HepG2 (cell line): ENCODE results near the gene SIDT1. TPM values are rescaled to one million over a fixed set of nuclear protein-coding genes. Genes with fewer than 3 reads are reported as not detected.
A peak's percentile ranks its signal among the peaks of the same experiment; 100 is the strongest.

ENCODE experiments used
- ATAC-seq: fragments of 200-7000 bp; cut with Tn5 transposase; 3 replicates; pipeline ENCODE4 v1.9.1; 2020; ENCODE audit warnings: mild to moderate bottlenecking, moderate library complexity
- BruUV-seq: library from RNA; stranded (reverse); fragments of 400-500 nt; replicated peaks from 2 replicates; lab custom pipeline; 2021; lab: Mats Ljungman, UMichigan
- CTCF ChIA-PET: fragments of 300-600 bp; formaldehyde crosslinking; extraction: SDS; loops from one replicate; lab custom pipeline; 2021; ENCODE audit warnings: low total read pairs, inconsistent platforms, low intra/inter-chr PET ratio; lab: Yijun Ruan, JAX
- POLR2A ChIA-PET: fragments of 350-600 bp; sonication (Branson Sonifier 250); formaldehyde crosslinking; loops from one replicate; lab custom pipeline; 2020; ENCODE audit warnings: antibody characterized with exemption, inconsistent platforms; lab: Yijun Ruan, JAX
- DNase-seq: peaks from one replicate; pipeline ENCODE4 v3.0.0-alpha.2; 2015; ENCODE audit warnings: low spot score
- FAIRE-seq: peaks from 3 replicates; lab custom pipeline; 2011; peaks lifted over from hg19 to GRCh38; lab: Jason Lieb, UNC
- H2AFZ ChIP-seq: one replicate; pipeline ENCODE4 v1.6.1; 2011; ENCODE audit warnings: low read length, inconsistent platforms
- H3K27ac ChIP-seq: fragments of 300-600 bp; 3 replicates; pipeline ENCODE4 v1.8.0; 2011; ENCODE audit warnings: mixed run types, mild to moderate bottlenecking, mixed read lengths, low read length, inconsistent platforms; ENCODE audit not compliant: insufficient read depth; ENCODE audit errors: extremely low read length
- H3K27me3 ChIP-seq, 2 experiments: fragments of 200-600 bp in 1 of 2; 2 replicates in 1 of 2; 3 replicates in 1 of 2; pipeline versions ENCODE4 v1.6.0 to v1.8.0; 2011; ENCODE audit warnings: low read length in 2 of 2, mild to moderate bottlenecking in 2 of 2, moderate library complexity in 2 of 2, inconsistent platforms in 1 of 2; ENCODE audit not compliant: insufficient read depth in 2 of 2, control insufficient read depth in 1 of 2
- H3K36me3 ChIP-seq, 2 experiments: fragments of 200-600 bp in 1 of 2; replicated peaks in 1 of 2; 2 replicates in 1 of 2; 3 replicates in 1 of 2; pipeline versions ENCODE4 v1.5.1 to v1.8.0; 2011; ENCODE audit warnings: low read length in 2 of 2, inconsistent platforms in 1 of 2; ENCODE audit not compliant: insufficient read depth in 2 of 2, control insufficient read depth in 1 of 2
- H3K4me1 ChIP-seq: 2 replicates; pipeline ENCODE4 v1.5.1; 2012; ENCODE audit warnings: low read length, inconsistent platforms; ENCODE audit not compliant: insufficient read depth
- H3K4me2 ChIP-seq: 2 replicates; pipeline ENCODE4 v1.6.0; 2011; ENCODE audit warnings: low read depth, low read length, inconsistent platforms
- H3K4me3 ChIP-seq, 3 experiments: fragments of 200-600 bp in 1 of 3; sonication (generic), shearing (Covaris generic) in 1 of 3; replicated peaks in 1 of 3; 2 replicates each; pipeline ENCODE4 v1.5.1; 2011 to 2016; ENCODE audit warnings: low read length in 3 of 3, inconsistent platforms in 2 of 3, low read depth in 2 of 3, mild to moderate bottlenecking in 2 of 3, control low read depth in 1 of 3, mixed read lengths in 1 of 3; ENCODE audit not compliant: insufficient read depth in 1 of 3
- H3K79me2 ChIP-seq: one replicate; pipeline ENCODE4 v1.6.1; 2011; ENCODE audit warnings: low read length, inconsistent platforms; ENCODE audit not compliant: insufficient read depth
- H3K9ac ChIP-seq: 2 replicates; pipeline ENCODE4 v1.6.0; 2011; ENCODE audit warnings: mild to moderate bottlenecking, low read depth, low read length, inconsistent platforms; ENCODE audit not compliant: insufficient read depth
- H3K9me3 ChIP-seq: 2 replicates; pipeline ENCODE4 v1.5.1; 2012; ENCODE audit warnings: mild to moderate bottlenecking, low read length
- H4K20me1 ChIP-seq: 2 replicates; pipeline ENCODE4 v1.6.0; 2011; ENCODE audit warnings: inconsistent platforms, mild to moderate bottlenecking, low read length, moderate library complexity; ENCODE audit not compliant: insufficient read depth
- ATF7 ChIP-seq, 2 experiments: fragments of 450-650 bp in 1 of 2; sonication (generic) in 1 of 2; formaldehyde crosslinking in 1 of 2; IDR thresholded peaks; 2 replicates each; pipeline versions ENCODE4 v1.4.0 to v1.6.1; 2016 to 2020; ENCODE audit warnings: antibody characterized with exemption in 1 of 2, mild to moderate bottlenecking in 1 of 2, missing genetic modification reagents in 1 of 2
- ATF7-NPFF ChIP-seq: sonication (generic); formaldehyde crosslinking; IDR thresholded peaks from 2 replicates; pipeline ENCODE4 v1.8.1; 2023; ENCODE audit warnings: mild to moderate bottlenecking, low read depth, missing genetic modification reagents, moderate library complexity
- IRF2 ChIP-seq: IDR thresholded peaks from 2 replicates; pipeline ENCODE4 v1.6.1; 2018; ENCODE audit warnings: missing genetic modification reagents, missing compliant biosample characterization
- MAFF ChIP-seq: IDR thresholded peaks from 2 replicates; pipeline ENCODE4 v1.6.1; 2011; ENCODE audit warnings: low read depth, low read length, improper control_type of control experiment
- MAFK ChIP-seq, 2 experiments: IDR thresholded peaks in 1 of 2; conservative IDR thresholded peaks in 1 of 2; 2 replicates each; pipeline ENCODE4 v1.6.1; 2011; ENCODE audit warnings: improper control_type of control experiment in 2 of 2, low read length in 2 of 2
- MYC ChIP-seq: sonication (generic); formaldehyde crosslinking; IDR thresholded peaks from 2 replicates; pipeline ENCODE4 v1.9.0; 2021; ENCODE audit warnings: missing genetic modification reagents, borderline replicate concordance
- NR3C1 ChIP-seq: sonication (generic); formaldehyde crosslinking; IDR thresholded peaks from 2 replicates; pipeline ENCODE4 v1.4.0; 2020; ENCODE audit warnings: missing genetic modification reagents
- ZNF296 ChIP-seq: sonication (generic); formaldehyde crosslinking; conservative IDR thresholded peaks from 2 replicates; pipeline ENCODE4 v1.5.0; 2020; ENCODE audit warnings: mild to moderate bottlenecking, missing genetic modification reagents
- ZNF337 ChIP-seq: sonication (generic); formaldehyde crosslinking; IDR thresholded peaks from 2 replicates; pipeline ENCODE4 v1.5.1; 2020; ENCODE audit warnings: missing genetic modification reagents, low read depth, mild to moderate bottlenecking, borderline replicate concordance
- ZNF816 ChIP-seq: sonication (generic); formaldehyde crosslinking; IDR thresholded peaks from 2 replicates; pipeline ENCODE4 v1.8.0; 2022; ENCODE audit warnings: missing genetic modification reagents, mild to moderate bottlenecking, borderline replicate concordance
- WGBS: methylation state at CpG from one replicate; pipeline ENCODE4 v1.1.6; 2017; ENCODE audit warnings: low lambda C conversion rate; 5-methylcytosine and 5-hydroxymethylcytosine counted together
- in situ Hi-C: cut with HindIII; loops from 2 replicates; pipeline ENCODE4 v1.10.0; 2017; ENCODE audit warnings: low pct_unique_long_range_greater_than_20kb; ENCODE audit not compliant: extremely low pct_ligation_motif_present
- intact Hi-C: fragments of 100-400 bp; cut with micrococcal nuclease; formaldehyde crosslinking; loops from one replicate; pipeline ENCODE4 v1.10.0; 2022; ENCODE audit not compliant: unreplicated experiment
- polyA plus RNA-seq, 8 experiments: library from polyadenylated mRNA; depleted of rRNA in 3 of 8; stranded (reverse) in 7 of 8; unstranded in 1 of 8; fragments of >200 nt; fragmentation: Illumina TruSeq in 4 of 8; extraction: Trizol in 4 of 8; gene quantifications; 2 replicates each; pipeline versions ENCODE4 v1.2.1 to v1.2.3, GENCODE V29; 2011 to 2016; ENCODE audit warnings: low read depth in 4 of 8, missing spikeins in 1 of 8, mixed read lengths in 1 of 8; ENCODE audit not compliant: insufficient read depth in 1 of 8
- total RNA-seq, 5 experiments: library from RNA; depleted of rRNA; stranded (reverse); fragments of >200 nt; fragmentation: Illumina TruSeq; extraction: Trizol; gene quantifications; 2 replicates each; pipeline ENCODE4 v1.2.3, GENCODE V29; 2016; ENCODE audit warnings: low read depth in 1 of 5
- TF ChIP-seq, protein P1 (sequence below): sonication (generic); formaldehyde crosslinking; IDR thresholded peaks from 2 replicates; pipeline ENCODE4 v1.8.1; 2022; ENCODE audit warnings: mild to moderate bottlenecking, missing genetic modification reagents

Gene SIDT1
- total and polyA plus RNA-seq, 2 of the 13 experiments (the other 11 are each of a cell fraction or from before 2014, with no cell fraction given) = 0.07 TPM

DNA sequence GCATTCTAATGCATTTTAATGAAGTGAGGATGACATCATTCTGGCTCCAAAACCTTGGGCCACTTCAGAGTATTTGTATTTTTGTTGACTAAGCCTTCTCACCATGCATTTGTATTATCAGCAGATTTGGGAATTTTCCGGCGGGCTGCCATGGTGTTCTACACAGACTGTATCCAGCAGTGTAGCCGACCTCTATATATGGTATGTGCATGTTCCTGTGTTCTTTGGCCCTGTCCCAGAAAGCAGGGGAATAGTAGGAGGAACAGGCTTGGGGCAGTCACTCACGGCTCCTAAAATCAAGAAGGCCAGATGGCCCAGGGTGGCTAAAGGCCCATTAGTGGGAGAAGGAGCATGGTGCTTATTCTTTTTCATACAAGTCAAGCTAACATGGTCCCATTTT lies 83.6 kb downstream of the SIDT1 start:
- Histone ChIP-seq H3K79me2 (no peaks in the 10 kb centered on the region), H3K36me3 (no peaks in the 10 kb centered on the region), H3K9ac (no peak overlapping the region), H3K4me1 (peaks cover 19% of the 10 kb centered on the region; the same call in 1 of the 2 replicates), H2AFZ (no peak overlapping the region), H3K27ac (no peak overlapping the region), H3K4me3 (no peak overlapping the region), H3K27me3 (peaks cover 0 to 28% of the 10 kb centered on the region in 2 experiments; a peak in 1 of 5 replicates), H4K20me1 (no peaks in the 10 kb centered on the region), H3K9me3 (no peaks in the 10 kb centered on the region), H3K4me2 (no peak overlapping the region)
- no TSS peak for BruUV-seq
- ATAC-seq = no peak
- TF ChIP-seq ZNF816 (CRISPR knock-in tag) (no peak), ZNF296 (CRISPR knock-in tag) (no peak), MAFF (0 out of 2 replicates have a peak, but pooled peaks have one; percentile 20), ATF7 (IDR thresholded peaks at IDR 0.05) (peak; percentile 35; the same call in 1 of the 2 replicates), ATF7 (CRISPR knock-in tag; IDR thresholded peaks at IDR 0.05) (no peak), MAFK (conservative IDR thresholded peaks at IDR 0.05 in 1 of 2, IDR thresholded peaks at IDR 0.05 in 1 of 2; ENCODE audit: low read length in 2 of 2) (peak in 1 of 2 experiments; percentile 24; a peak in 3 of 4 replicates)
- intact Hi-C loops = no loop called here
- ChIA-PET POLR2A (no interaction called here), CTCF (no interaction called here)
- no peak for FAIRE-seq
- in situ Hi-C loops = no loop called here
- WGBS = 46% methylated on average over 4 of the region's 4 CpGs
- no peak for DNase-seq

DNA sequence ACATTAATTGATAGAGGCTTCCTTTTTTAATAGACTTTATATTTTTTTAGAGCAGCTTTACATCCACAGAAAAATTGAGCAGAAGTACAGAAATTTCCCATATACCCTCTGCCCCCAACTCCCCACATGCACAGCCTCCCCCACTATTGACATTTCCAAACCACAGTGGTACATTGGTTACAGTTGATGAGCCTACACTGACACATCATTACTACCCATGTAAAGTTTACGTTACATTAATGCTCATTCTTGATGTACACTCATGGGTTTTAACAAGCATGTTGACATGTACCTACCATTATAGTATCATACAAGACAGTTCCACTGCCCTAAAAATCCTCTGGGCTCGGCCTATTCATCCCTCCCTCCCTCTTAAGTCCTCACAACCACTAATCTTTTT lies 85.4 kb downstream of the SIDT1 start:
- Histone ChIP-seq H3K4me1 (peaks cover 19% of the 10 kb centered on the region; the same call in 1 of the 2 replicates), H3K79me2 (no peaks in the 10 kb centered on the region), H3K9ac (no peak overlapping the region), H2AFZ (no peak overlapping the region), H3K4me3 (no peak overlapping the region), H3K27me3 (peaks cover 0 to 20% of the 10 kb centered on the region in 2 experiments; a peak in 1 of 5 replicates), H3K9me3 (no peaks in the 10 kb centered on the region), H3K4me2 (no peak overlapping the region), H4K20me1 (no peaks in the 10 kb centered on the region), H3K27ac (no peak overlapping the region), H3K36me3 (no peaks in the 10 kb centered on the region)
- intact Hi-C loops = no loop called here
- in situ Hi-C loops = no loop called here
- ATAC-seq (no peak), FAIRE-seq (no peak), DNase-seq (no peak)
- no TSS peak for BruUV-seq
- ChIA-PET CTCF (no interaction called here), POLR2A (no interaction called here)
- 2% methylated on average over 2 of the region's 2 CpGs for WGBS
- TF ChIP-seq ATF7-NPFF (CRISPR knock-in tag) (no peak), MYC (CRISPR knock-in tag) (no peak), NR3C1 (CRISPR knock-in tag) (no peak), IRF2 (no peak), ZNF337 (CRISPR knock-in tag) (no peak)
- TF ChIP-seq, protein P1, sequence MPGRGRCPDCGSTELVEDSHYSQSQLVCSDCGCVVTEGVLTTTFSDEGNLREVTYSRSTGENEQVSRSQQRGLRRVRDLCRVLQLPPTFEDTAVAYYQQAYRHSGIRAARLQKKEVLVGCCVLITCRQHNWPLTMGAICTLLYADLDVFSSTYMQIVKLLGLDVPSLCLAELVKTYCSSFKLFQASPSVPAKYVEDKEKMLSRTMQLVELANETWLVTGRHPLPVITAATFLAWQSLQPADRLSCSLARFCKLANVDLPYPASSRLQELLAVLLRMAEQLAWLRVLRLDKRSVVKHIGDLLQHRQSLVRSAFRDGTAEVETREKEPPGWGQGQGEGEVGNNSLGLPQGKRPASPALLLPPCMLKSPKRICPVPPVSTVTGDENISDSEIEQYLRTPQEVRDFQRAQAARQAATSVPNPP = no peak
